GM13976 (cell line): ENCODE results near the gene PPM1H.

Experiments
- DNase-seq: peaks from one replicate; pipeline ENCODE4 v3.0.0; 2012; ENCODE audit warnings: low spot score
- CTCF ChIP-seq: IDR thresholded peaks from 2 replicates; pipeline ENCODE4 v1.5.1; 2012; ENCODE audit warnings: borderline replicate concordance, mild to moderate bottlenecking; ENCODE audit not compliant: insufficient read depth; ENCODE audit errors: extremely low read depth, missing control alignments, control extremely low read depth
- in situ Hi-C: fragments of 300-500 bp; cut with MboI; formaldehyde crosslinking; loops from one replicate; pipeline ENCODE4 v1.12.0; 2022; ENCODE audit warnings: low sequenced_read_pairs, mixed read lengths, inconsistent platforms; ENCODE audit not compliant: unreplicated experiment

The PPM1H gene

GRCh38 chr12:62878211-62878610 is 56.7 kb downstream of the PPM1H start:
- TF ChIP-seq CTCF = no peak
- DNase-seq = no peak
- in situ Hi-C loops = no loop called here

- DNase-seq = no peak
- TF ChIP-seq CTCF = no peak
- in situ Hi-C loops = no loop called here
These were observed 57.9 kb downstream of the PPM1H start for GRCh38 chr12:62876938-62877548.

GRCh38 chr12:62873826-62874448 is 61.0 kb downstream of the PPM1H start:
- DNase-seq = no peak
- in situ Hi-C loops = no loop called here
- no peak for TF ChIP-seq CTCF

- no peak for TF ChIP-seq CTCF
- no peak for DNase-seq
- in situ Hi-C loops = no loop called here
These were observed 61.7 kb downstream of the PPM1H start for GRCh38 chr12:62873116-62873825.

- in situ Hi-C loops = no loop called here
- no peak for TF ChIP-seq CTCF
- DNase-seq = no peak
These were observed 66.1 kb downstream of the PPM1H start for GRCh38 chr12:62868820-62869219.

- no peak for DNase-seq
- no peak for TF ChIP-seq CTCF
- in situ Hi-C loops = no loop called here
These were observed 68.4 kb downstream of the PPM1H start for GRCh38 chr12:62866451-62867082.
